Nucleus accumbens (tissue), 56 donors: ENCODE data around the gene OGFR.

Source experiments
- DNase-seq, 56 donors: peaks; one replicate each; lab custom pipeline; 2025; lab: John Stamatoyannopoulos, UW

Gene OGFR

GRCh38 chr20:62812181-62812906 is 7.7 kb downstream of the OGFR start:
- no peak for DNase-seq

- no peak for DNase-seq
These were observed 8.2 kb downstream of the OGFR start for GRCh38 chr20:62812907-62813200.

DNA sequence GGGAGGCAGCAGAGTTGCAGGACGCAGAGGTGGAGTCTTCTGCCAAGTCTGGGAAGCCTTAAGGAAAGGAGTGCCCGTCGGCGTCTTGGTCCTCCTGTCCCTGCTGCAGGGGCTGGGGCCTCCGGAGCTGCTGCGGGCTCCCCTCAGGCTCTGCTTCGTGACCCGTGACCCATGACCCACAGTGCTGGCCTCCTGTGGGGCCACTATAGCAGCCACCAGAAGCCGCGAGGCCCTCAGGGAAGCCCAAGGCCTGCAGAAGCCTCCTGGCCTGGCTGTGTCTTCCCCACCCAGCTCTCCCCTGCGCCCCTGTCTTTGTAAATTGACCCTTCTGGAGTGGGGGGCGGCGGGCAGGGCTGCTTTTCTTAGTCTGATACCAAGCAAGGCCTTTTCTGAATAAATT is 9.0 kb downstream of the OGFR start:
- DNase-seq = no peak

- no peak for DNase-seq
These were observed 9.5 kb downstream of the OGFR start for GRCh38 chr20:62814060-62814708.

GRCh38 chr20:62814709-62815065 is 10.1 kb downstream of the OGFR start:
- DNase-seq = no peak

DNA sequence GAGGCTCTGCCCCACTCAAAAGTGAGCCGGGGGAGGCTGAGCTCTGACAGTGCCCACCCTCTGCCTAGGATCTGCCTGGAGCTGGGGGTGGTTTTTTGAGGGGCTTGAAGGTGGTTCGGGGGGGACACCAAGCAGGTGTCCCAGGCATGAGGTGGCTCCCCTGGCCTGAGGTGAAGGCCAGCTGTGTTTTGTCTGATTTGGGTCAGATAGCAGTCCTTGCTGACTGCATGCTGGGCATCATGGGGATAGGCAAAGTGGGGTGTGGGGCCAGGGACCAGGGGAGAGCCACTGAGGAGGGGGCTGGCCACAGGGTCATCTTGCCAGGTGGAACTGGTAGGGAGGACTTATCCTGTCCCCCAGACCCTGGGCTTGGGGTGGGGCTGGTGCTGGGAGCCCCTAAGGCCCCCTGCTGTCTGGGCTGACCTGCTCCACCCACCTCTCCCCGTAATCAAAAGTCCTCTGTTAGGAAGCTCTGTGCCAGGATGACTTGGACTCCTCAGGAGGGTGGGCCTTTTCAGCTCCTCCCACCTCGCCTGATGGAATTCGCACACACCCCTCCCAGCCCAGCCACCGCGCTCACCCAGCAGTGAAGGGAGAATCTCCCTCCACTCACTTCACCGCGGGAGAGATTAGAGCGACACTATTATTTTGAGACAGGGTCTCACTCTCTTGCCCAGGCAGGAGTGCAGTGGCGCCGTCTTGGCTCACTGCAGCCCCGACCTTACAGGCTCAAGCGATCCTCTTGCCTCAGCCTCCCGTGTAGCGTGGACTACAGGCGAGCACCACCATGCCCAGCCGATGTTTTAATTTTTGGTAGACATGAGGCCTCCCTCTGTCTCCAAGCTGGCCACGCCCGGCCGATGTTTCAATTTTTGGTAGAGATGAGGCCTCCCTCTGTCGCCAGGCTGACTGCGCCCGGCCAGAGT is 10.7 kb downstream of the OGFR start:
- no peak for DNase-seq

DNA sequence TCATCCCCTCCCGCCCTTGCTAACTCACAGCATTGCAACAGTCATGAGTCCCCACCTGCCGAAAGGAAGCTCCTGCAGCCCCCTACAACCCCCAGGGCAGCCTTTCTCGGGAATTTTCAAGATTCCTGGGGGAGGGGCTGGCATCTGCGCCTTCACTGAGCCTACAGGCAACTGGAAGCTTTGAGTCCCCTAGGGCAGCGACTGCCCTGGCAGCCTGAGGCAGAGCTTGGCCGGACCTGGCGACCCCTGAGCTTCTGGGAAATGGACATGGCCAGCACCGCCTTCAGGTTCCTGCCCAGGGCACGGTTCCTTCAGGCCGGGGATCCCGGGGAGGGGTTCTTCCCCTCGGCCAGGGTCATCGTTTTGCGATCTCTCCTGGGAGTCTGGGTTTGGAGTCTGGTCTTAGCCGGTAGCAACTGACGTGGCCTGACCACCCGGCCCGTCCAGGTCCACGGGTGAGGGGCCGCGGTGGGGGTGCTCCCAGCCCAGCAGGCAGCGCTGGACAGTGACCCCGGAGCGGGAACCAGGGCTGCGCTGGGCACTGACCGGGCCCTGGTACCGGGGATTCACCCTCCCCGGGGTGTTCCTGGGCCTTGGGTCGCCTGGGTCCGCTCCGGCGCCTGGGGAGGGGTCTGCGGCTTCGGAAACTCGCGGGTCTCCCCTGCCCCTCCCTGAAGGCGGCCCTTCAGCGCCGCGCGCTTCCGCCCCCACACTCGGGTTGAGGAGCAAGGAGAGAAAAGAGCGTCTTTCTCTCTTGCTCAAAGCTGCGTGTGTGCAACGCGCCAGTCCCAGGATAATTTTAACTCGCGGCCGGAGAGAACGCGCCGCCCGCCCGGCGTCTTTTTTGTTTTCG is 11.6 kb downstream of the OGFR start:
- DNase-seq = peak in 7 of 56 donors; percentile 12 to 71 (median 34)

GRCh38 chr20:62816884-62817873 is 12.5 kb downstream of the OGFR start, which contains the start of gene COL9A3:
Gene COL9A3, plus strand, starts transcription at chr20:62817050. Its CDS starts 15 bp downstream, at chr20:62817065.
- peak in 46 of 56 donors; percentile 16 to 80 (median 57) for DNase-seq

DNA sequence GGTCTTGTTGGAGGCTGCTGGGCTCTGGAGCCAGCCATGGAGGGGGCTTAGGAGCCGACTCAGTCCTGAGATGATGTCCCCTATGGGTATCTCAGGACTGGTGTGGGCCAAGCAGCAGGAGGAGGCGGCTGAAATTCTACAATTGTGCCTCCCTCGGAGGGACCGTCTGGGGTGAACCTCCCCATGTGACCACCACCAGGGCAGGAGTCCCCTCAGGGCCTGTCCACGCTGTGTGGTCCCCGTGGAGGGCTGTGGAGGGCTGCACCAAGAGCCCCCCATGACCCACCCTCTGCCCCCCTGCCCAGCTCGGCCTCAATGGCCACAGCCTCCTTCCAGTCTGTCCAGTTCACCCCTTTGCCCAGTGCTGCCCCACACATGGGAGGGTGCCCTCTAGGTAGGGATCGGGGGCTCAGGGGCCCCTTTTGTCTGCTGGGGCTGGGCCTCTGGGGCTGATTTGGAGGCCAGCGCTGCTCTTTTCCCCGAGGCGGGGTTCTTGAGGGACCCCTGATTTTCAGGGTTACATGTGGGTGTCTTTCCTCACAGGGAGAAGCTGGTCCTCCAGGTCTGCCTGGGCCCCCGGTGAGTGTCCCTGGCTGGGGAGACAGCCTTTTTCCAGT is 13.4 kb downstream of the OGFR start:
- peak in 3 of 56 donors; percentile 23 to 60 (median 45) for DNase-seq

DNA sequence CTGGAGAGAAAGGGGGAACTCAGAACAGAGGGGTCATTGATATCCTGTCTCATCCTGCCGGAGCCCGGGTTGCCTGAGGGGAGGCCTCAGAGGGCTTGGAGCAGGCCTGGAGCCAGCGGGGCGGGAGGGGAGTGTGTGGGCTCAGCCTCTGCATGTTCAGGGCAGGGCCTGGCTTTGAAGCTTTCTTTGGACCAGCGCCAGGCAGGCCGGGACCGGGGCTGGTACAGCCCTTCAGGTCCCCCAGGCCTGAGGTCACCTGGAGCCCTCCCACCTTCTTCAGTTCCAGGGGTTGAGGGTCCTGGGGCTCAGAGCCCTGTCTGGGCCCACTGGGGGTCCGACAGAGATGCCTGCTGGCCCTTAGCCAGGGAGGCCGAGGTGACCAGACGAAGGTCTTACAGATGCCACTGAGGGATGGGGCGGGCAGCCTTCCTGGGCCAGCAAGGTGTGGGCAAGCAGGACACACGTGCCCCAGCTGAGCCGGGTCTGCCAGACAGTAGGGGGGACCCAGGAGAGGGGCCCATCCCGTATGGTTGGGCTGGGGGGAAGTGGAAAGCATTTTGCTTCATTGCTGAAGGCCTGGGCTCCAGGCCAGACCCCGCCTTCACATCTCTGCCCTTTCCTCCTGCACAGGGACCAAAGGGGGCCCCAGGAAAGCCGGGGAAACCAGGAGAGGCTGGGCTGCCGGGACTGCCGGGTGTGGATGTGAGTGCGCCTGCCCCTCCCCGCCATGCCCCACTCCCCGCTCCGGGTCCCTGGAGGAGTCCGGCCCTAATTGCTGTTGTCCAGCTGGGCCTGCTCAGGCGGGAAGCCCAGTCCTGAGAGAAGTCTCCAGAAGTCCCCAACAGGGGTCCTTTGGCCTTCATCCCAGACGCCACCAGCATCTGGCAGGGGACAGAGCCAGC is 14.2 kb downstream of the OGFR start:
- DNase-seq = peak in 49 of 56 donors; percentile 17 to 81 (median 58)

DNA sequence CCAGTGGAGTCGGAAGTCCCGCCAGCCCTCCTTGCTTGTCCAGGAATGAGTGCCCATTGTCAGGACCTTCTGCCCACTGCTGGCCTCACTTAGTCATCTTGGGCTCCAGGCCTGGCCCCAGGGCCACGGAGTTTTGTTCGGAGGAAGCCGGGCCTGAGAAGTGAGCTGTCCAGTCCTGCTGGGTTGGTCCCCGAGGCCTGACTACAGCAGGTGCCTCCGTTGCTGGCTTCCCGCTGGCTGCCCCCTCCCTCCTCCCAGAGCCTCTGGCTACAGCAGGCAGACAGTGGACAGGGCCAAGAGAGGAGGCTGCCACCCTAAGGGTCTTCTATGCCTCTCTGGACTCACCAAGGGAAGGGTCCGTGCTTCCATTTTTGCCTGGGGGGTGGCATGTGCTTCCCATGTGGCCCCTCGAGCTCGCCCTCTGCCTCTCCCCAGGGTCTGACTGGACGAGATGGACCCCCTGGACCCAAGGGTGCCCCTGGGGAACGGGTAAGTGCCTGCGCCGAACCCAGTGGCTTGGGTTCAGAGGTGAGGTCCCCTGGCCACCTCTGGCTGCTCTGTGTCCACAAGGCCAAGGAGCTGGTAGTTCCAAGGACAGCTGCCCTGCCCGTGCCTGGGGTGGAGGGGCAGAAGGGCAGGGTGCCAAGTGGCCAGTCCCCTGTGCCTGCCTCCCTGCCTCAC is 15.0 kb downstream of the OGFR start:
- peak in 17 of 56 donors; percentile 18 to 80 (median 52) for DNase-seq

DNA sequence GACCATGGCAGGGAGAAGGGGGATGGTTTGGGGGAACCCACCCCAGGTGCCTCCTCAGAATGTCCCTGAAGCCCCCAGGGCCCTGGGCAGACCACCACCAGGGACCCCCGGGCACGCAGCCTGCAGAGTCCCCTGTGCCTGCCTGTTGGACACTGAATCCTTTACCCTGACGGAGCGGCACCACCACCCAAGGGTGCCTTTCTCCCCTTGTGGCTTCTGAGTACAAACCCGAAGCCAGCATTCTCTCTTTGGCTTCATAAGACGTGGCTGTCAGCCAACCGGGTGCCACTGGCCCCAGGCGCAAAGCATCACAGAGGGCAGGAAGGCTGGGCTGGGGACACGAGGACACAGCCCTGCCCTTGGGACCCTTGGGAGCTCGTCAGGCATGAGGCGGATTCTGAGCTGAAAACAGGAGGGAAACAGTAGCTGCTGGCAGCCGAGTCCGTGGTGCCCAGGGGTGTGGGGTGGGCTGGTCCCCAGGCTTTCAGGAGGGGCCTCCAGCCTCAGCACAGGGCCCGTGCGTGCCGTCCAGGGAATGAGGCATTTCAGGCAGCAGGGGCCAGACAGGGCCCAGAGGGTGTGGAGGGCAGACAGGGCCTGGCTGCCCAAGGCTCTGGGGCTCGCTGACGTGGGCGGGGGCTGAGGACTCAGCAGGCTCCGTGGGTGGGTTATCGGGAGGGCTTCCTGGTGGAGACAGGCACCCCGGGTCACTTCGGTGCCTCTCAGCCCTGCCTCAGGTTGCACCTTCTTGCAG is 15.8 kb downstream of the OGFR start:
- peak in 9 of 56 donors; percentile 21 to 52 (median 25) for DNase-seq

GRCh38 chr20:62820962-62821725 is 16.5 kb downstream of the OGFR start:
- no peak for DNase-seq

- no peak for DNase-seq
These were observed 17.1 kb downstream of the OGFR start for GRCh38 chr20:62821726-62822210.

- DNase-seq = no peak
These were observed 17.7 kb downstream of the OGFR start for GRCh38 chr20:62822239-62822787.
